ENCODE measurements around the gene PSMC5.

- no peak for TF ChIP-seq CTCF (optimal IDR thresholded peaks at IDR 0.05 in 1 of 3, IDR thresholded peaks at IDR 0.05 in 1 of 3, conservative IDR thresholded peaks at IDR 0.05 in 1 of 3; ENCODE audit: extremely low read depth in 1 of 3, insufficient read depth in 2 of 3, low read length in 3 of 3)
- TF ChIP-seq EZH2 (IDR thresholded peaks at IDR 0.05; ENCODE audit: low read length), result no peak
These were observed 37.2 kb upstream of the PSMC5 start for GRCh38 chr17:63790057-63790456.

Measured in keratinocyte (primary cell).